ENCODE data around the gene ARHGAP8. TPM values are rescaled to one million over a fixed set of nuclear protein-coding genes. Genes with fewer than 3 reads are reported as not detected.

Gene ARHGAP8
- polyA plus RNA-seq, 3 donors = 0.03 TPM; not detected in 2

- Mint-ChIP-seq H3K36me3 (no peaks in the 10 kb centered on the region), H3K27me3 (ENCODE audit: low read depth in 3 of 3) (peaks cover 1 to 4% (median 2%) of the 10 kb centered on the region in 3 donors), H3K4me1 (no peaks in the 10 kb centered on the region), H3K9me3 (peaks cover 0 to 6% (median 1%) of the 10 kb centered on the region in 7 donors), H3K27ac (no peak overlapping the region), H3K4me3 (no peak overlapping the region)
- TF ChIP-seq, protein P1, sequence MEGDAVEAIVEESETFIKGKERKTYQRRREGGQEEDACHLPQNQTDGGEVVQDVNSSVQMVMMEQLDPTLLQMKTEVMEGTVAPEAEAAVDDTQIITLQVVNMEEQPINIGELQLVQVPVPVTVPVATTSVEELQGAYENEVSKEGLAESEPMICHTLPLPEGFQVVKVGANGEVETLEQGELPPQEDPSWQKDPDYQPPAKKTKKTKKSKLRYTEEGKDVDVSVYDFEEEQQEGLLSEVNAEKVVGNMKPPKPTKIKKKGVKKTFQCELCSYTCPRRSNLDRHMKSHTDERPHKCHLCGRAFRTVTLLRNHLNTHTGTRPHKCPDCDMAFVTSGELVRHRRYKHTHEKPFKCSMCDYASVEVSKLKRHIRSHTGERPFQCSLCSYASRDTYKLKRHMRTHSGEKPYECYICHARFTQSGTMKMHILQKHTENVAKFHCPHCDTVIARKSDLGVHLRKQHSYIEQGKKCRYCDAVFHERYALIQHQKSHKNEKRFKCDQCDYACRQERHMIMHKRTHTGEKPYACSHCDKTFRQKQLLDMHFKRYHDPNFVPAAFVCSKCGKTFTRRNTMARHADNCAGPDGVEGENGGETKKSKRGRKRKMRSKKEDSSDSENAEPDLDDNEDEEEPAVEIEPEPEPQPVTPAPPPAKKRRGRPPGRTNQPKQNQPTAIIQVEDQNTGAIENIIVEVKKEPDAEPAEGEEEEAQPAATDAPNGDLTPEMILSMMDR (IDR thresholded peaks at IDR 0.05) = no peak
- no peaks in the 10 kb centered on the region for H3K36me3 ChIP-seq (replicated peaks in 1 of 2; ENCODE audit: control insufficient read depth in 1 of 2, insufficient read depth in 2 of 2, low read length in 2 of 2)
- intact Hi-C loops (cut with micrococcal nuclease) = no loop called here
- H3K4me3 ChIP-seq (replicated peaks in 1 of 3; ENCODE audit: low read depth in 2 of 3, low read length in 3 of 3) = no peak overlapping the region
- H3K9ac ChIP-seq (ENCODE audit: insufficient read depth, low read length, poor library complexity, severe bottlenecking) = no peak overlapping the region
- H2AFZ ChIP-seq (ENCODE audit: insufficient read depth, low read depth, low read length, poor library complexity, severe bottlenecking) = no peak overlapping the region
- H3K27me3 ChIP-seq (ENCODE audit: control insufficient read depth in 2 of 2, insufficient read depth in 2 of 2, low read length in 2 of 2) = no peaks in the 10 kb centered on the region
- no peaks in the 10 kb centered on the region for H3K4me1 ChIP-seq (ENCODE audit: control insufficient read depth in 1 of 2, insufficient read depth in 2 of 2, low read length in 2 of 2)
- DNase-seq = no peak
- no peak overlapping the region for H3K27ac ChIP-seq (ENCODE audit: low read depth in 1 of 2, low read length in 2 of 2)
- H3K4me2 ChIP-seq (replicated peaks; ENCODE audit: extremely low read depth, low read length, poor library complexity, severe bottlenecking) = no peak overlapping the region
- no peaks in the 10 kb centered on the region for H4K20me1 ChIP-seq (ENCODE audit: insufficient read depth, low read length)
- 91% methylated on average over 10 of the region's 12 CpGs for WGBS (ENCODE audit: insufficient coverage)
- H3K79me2 ChIP-seq (ENCODE audit: insufficient read depth, low read length) = no peaks in the 10 kb centered on the region
- H3K9me3 ChIP-seq (replicated peaks in 1 of 2; ENCODE audit: control insufficient read depth in 1 of 2, insufficient read depth in 1 of 2, low read length in 2 of 2) = no peaks in the 10 kb centered on the region
Measured at GRCh38 chr22:44894321-44894720, 141.9 kb downstream of the ARHGAP8 start.

DNA sequence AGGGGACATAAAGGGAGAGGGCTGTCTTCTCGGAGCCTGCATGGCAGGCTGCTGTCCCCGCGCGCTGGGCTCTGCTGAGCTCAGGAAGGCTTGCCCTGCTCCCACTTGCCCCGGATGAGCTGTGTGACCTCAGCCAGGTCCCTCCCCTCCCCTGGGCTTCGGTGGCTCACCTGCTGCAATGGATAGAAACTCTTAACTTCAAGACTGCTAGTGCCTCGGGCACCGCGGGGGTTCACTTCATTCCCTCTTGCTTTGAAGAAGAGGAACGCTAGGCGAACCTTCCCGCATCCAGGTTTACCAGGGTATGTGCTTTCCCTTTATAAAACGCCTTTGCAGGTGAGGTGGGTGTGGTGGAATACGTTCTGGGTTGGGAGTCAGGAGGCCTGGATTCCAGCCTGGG, 142.4 kb downstream of the ARHGAP8 start:
- peaks cover 0 to 9% (median 4%) of the 10 kb centered on the region in 7 donors for H3K9me3 Mint-ChIP-seq
- Histone ChIP-seq H3K27ac (ENCODE audit: low read depth in 1 of 2, low read length in 2 of 2) (no peak overlapping the region), H3K27me3 (ENCODE audit: control insufficient read depth in 2 of 2, insufficient read depth in 2 of 2, low read length in 2 of 2) (no peaks in the 10 kb centered on the region), H3K4me1 (ENCODE audit: control insufficient read depth in 1 of 2, insufficient read depth in 2 of 2, low read length in 2 of 2) (no peaks in the 10 kb centered on the region), H3K4me3 (replicated peaks in 1 of 3; ENCODE audit: low read depth in 2 of 3, low read length in 3 of 3) (no peak overlapping the region), H3K9me3 (replicated peaks in 1 of 2; ENCODE audit: control insufficient read depth in 1 of 2, insufficient read depth in 1 of 2, low read length in 2 of 2) (no peaks in the 10 kb centered on the region), H3K36me3 (replicated peaks in 1 of 2; ENCODE audit: control insufficient read depth in 1 of 2, insufficient read depth in 2 of 2, low read length in 2 of 2) (no peaks in the 10 kb centered on the region), H3K79me2 (ENCODE audit: insufficient read depth, low read length) (no peaks in the 10 kb centered on the region), H4K20me1 (ENCODE audit: insufficient read depth, low read length) (no peaks in the 10 kb centered on the region), H3K9ac (ENCODE audit: insufficient read depth, low read length, poor library complexity, severe bottlenecking) (no peak overlapping the region), H3K4me2 (replicated peaks; ENCODE audit: extremely low read depth, low read length, poor library complexity, severe bottlenecking) (no peak overlapping the region), H2AFZ (ENCODE audit: insufficient read depth, low read depth, low read length, poor library complexity, severe bottlenecking) (no peak overlapping the region)
- no peak overlapping the region for H3K4me3 Mint-ChIP-seq
- 94% methylated on average over 11 of the region's 14 CpGs for WGBS (ENCODE audit: insufficient coverage)
- intact Hi-C loops (cut with micrococcal nuclease) = no loop called here
- no peak overlapping the region for H3K27ac Mint-ChIP-seq
- H3K4me1 Mint-ChIP-seq = no peaks in the 10 kb centered on the region
- peaks cover 1 to 6% (median 2%) of the 10 kb centered on the region in 3 donors for H3K27me3 Mint-ChIP-seq (ENCODE audit: low read depth in 3 of 3)
- no peak for DNase-seq
- TF ChIP-seq, protein P1 (IDR thresholded peaks at IDR 0.05) = no peak
- H3K36me3 Mint-ChIP-seq = no peaks in the 10 kb centered on the region

Measured in CD14-positive monocyte (primary cell).